ENCODE measurements around the gene KHDC1. TPM values are rescaled to one million over a fixed set of nuclear protein-coding genes. Genes with fewer than 3 reads are reported as not detected.
"Not testable (repeated sequence)": the region's sequence is repeated elsewhere in the genome, so short reads cannot be mapped to it uniquely, and the experiment has no call there.

KHDC1 gene
- total RNA-seq, 5 donors from 2014 or later (not counting 1 experiment from before 2014, with no cell fraction given), result 0.88 to 1.7 (median 1.3) TPM

DNA sequence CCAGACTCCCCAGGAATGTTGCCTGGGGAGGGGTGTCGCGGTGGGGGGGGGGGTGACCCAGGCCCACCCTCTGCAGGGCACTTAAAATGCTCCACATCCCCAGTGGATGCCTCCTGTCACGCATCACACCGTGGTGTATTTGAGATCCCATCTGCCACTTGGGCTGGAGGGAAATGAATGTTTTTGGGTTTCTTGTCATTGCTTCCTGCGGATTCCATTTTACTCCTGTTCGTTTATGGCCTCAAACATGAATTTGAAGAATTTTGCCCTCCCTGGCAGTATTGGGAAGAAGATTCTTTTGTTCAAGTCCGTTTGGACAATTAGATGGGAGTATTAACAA, 544 bp upstream of the KHDC1 start:
- WGBS (ENCODE audit: insufficient coverage), result no CpG with 5 or more reads among the region's 7 CpGs
- peaks cover 30 to 34% (median 31%) of the 10 kb centered on the region in 3 donors for H3K4me1 Mint-ChIP-seq
- POLR2A ChIA-PET, result no interaction called here
- peak overlapping the region; percentile 74 to 91 (median 90) for H3K4me3 Mint-ChIP-seq
- Histone ChIP-seq H3K9me3 (no peaks in the 10 kb centered on the region), H3K27me3 (replicated peaks in 1 of 2; ENCODE audit: control insufficient read depth in 2 of 2, extremely low read depth in 1 of 2, insufficient read depth in 2 of 2, low read length in 1 of 2) (no peaks in the 10 kb centered on the region), H3K36me3 (ENCODE audit: control insufficient read depth in 2 of 2, extremely low read depth in 1 of 2, insufficient read depth in 1 of 2, low read length in 1 of 2) (peaks cover 0 to 4% of the 10 kb centered on the region in 2 donors), H3K27ac (ENCODE audit: low read length) (peak overlapping the region; percentile 72), H3K4me1 (ENCODE audit: control insufficient read depth in 1 of 2, extremely low read depth in 1 of 2, insufficient read depth in 2 of 2, low read length in 2 of 2) (peaks cover 14 to 20% of the 10 kb centered on the region in 2 experiments), H3K4me3 (ENCODE audit: control insufficient read depth in 1 of 2, extremely low read depth in 1 of 2, low read length in 1 of 2) (peak overlapping the region; percentile 83 to 92)
- no peaks in the 10 kb centered on the region for H3K27me3 Mint-ChIP-seq
- peaks cover 14% of the 10 kb centered on the region for H3K36me3 Mint-ChIP-seq
- peak; percentile 6 to 18 (median 8) for ATAC-seq (replicated peaks in 1 of 4)
- H3K9me3 Mint-ChIP-seq, result no peaks in the 10 kb centered on the region
- peak overlapping the region; percentile 39 to 64 for H3K27ac Mint-ChIP-seq
- CTCF ChIA-PET, result no interaction called here
- DNase-seq, result no peak

DNA sequence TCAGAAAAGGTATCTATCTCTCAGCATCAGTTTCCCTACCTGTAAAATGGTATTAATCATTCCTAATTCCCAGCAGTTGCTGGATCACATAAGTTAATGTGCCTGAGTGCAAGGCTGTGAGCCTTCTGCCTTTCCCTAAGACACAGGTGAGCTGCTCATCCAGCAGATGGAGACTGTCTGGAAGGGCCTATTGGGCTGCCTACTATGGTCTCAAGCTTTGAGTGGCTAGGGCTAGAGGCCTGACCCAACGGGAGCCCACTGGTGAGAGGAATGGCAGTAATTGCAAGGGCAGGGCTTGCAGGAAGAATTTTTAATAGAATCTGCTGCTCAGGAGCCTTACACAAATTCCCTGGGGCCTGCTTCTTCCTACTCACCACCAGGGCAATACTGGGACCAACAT, 4.3 kb downstream of the KHDC1 start:
- no peak overlapping the region for H3K4me3 Mint-ChIP-seq
- H3K36me3 Mint-ChIP-seq, result no peaks in the 10 kb centered on the region
- no peaks in the 10 kb centered on the region for H3K9me3 Mint-ChIP-seq
- H3K4me1 ChIP-seq (ENCODE audit: control insufficient read depth in 1 of 2, extremely low read depth in 1 of 2, insufficient read depth in 2 of 2, low read length in 2 of 2), result peaks cover 9 to 10% of the 10 kb centered on the region in 2 experiments
- DNase-seq (no peak), ATAC-seq (replicated peaks in 1 of 4) (no peak)
- no peaks in the 10 kb centered on the region for H3K27me3 ChIP-seq (replicated peaks in 1 of 2; ENCODE audit: control insufficient read depth in 2 of 2, extremely low read depth in 1 of 2, insufficient read depth in 2 of 2, low read length in 1 of 2)
- ChIA-PET CTCF (no interaction called here), POLR2A (no interaction called here)
- no peaks in the 10 kb centered on the region for H3K36me3 ChIP-seq (ENCODE audit: control insufficient read depth in 2 of 2, extremely low read depth in 1 of 2, insufficient read depth in 1 of 2, low read length in 1 of 2)
- no CpG with 5 or more reads among the region's 1 CpG for WGBS (ENCODE audit: insufficient coverage)
- no peak overlapping the region for H3K27ac Mint-ChIP-seq
- no peak overlapping the region for H3K4me3 ChIP-seq (ENCODE audit: control insufficient read depth in 1 of 2, extremely low read depth in 1 of 2, low read length in 1 of 2)
- H3K27me3 Mint-ChIP-seq, result no peaks in the 10 kb centered on the region
- H3K27ac ChIP-seq (ENCODE audit: low read length), result no peak overlapping the region
- H3K4me1 Mint-ChIP-seq, result peaks cover 10 to 12% (median 10%) of the 10 kb centered on the region in 3 donors
- no peaks in the 10 kb centered on the region for H3K9me3 ChIP-seq

DNA sequence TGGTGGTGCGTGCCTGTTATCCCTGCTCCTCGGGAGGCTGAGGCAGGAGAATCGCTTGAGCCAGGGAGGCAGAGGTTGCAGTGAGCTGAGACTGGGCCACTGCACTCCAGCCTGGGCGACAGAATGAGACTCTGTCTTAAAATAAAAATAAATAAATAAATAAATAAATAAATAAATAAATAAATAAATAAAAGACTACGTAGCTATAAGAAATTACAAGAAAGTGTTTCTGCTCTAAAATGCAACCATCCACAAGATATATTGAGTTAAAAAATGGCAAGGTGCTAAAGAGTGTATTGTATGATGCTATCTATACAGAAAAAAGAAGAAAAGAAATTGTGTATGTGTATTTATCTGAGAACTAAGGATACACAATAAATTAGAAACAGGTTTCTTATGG, 8.7 kb downstream of the KHDC1 start:
- not testable (repeated sequence) for H3K36me3 Mint-ChIP-seq; H3K4me3 ChIP-seq (ENCODE audit: control insufficient read depth in 1 of 2, extremely low read depth in 1 of 2, low read length in 1 of 2); H3K27ac ChIP-seq (ENCODE audit: low read length); H3K4me3 Mint-ChIP-seq; H3K27me3 Mint-ChIP-seq; H3K9me3 Mint-ChIP-seq; H3K27ac Mint-ChIP-seq; ATAC-seq (replicated peaks in 1 of 4); H3K36me3 ChIP-seq (ENCODE audit: control insufficient read depth in 2 of 2, extremely low read depth in 1 of 2, insufficient read depth in 1 of 2, low read length in 1 of 2); H3K27me3 ChIP-seq (replicated peaks in 1 of 2; ENCODE audit: control insufficient read depth in 2 of 2, extremely low read depth in 1 of 2, insufficient read depth in 2 of 2, low read length in 1 of 2); H3K4me1 ChIP-seq (ENCODE audit: control insufficient read depth in 1 of 2, extremely low read depth in 1 of 2, insufficient read depth in 2 of 2, low read length in 2 of 2); H3K9me3 ChIP-seq; DNase-seq; H3K4me1 Mint-ChIP-seq
- 100% methylated on average over 2 of the region's 5 CpGs for WGBS (ENCODE audit: insufficient coverage)
- POLR2A ChIA-PET, result interaction anchor here (0.6 to 1.1 kb wide), 2 partner anchors 18 to 566 kb away, joined by 3 to 8 read pairs; no protein-coding TSS in a partner anchor
- CTCF ChIA-PET, result interaction anchor here (0.6 to 0.8 kb wide), 5 partner anchors 18 to 1950 kb away, joined by 3 to 8 read pairs (median 6); no protein-coding TSS in a partner anchor

DNA sequence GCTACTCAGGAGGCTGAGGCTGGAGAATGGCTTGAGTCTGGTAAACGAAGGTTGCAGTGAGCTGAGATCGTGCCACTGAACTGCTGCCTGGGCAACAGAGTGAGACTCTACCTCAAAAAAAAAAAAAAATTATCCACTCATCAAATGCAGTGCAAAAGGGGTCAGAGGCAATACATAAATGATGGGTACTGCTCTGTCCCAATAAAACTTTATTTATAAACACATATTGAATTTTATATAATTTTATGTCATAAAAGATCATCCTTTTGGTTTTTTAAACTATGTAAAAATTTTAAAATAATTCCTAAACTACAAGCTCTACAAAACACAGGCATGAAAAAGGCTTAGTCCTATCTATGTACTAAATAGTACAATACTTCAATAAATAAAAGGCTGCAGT, 10.3 kb downstream of the KHDC1 start:
- Histone ChIP-seq H3K9me3 (no peaks in the 10 kb centered on the region), H3K27me3 (replicated peaks in 1 of 2; ENCODE audit: control insufficient read depth in 2 of 2, extremely low read depth in 1 of 2, insufficient read depth in 2 of 2, low read length in 1 of 2) (peaks cover 0 to 3% of the 10 kb centered on the region in 2 experiments), H3K36me3 (ENCODE audit: control insufficient read depth in 2 of 2, extremely low read depth in 1 of 2, insufficient read depth in 1 of 2, low read length in 1 of 2) (no peaks in the 10 kb centered on the region), H3K27ac (ENCODE audit: low read length) (no peak overlapping the region), H3K4me3 (ENCODE audit: control insufficient read depth in 1 of 2, extremely low read depth in 1 of 2, low read length in 1 of 2) (no peak overlapping the region), H3K4me1 (ENCODE audit: control insufficient read depth in 1 of 2, extremely low read depth in 1 of 2, insufficient read depth in 2 of 2, low read length in 2 of 2) (no peaks in the 10 kb centered on the region)
- DNase-seq, result no peak
- no peak overlapping the region for H3K27ac Mint-ChIP-seq
- H3K36me3 Mint-ChIP-seq, result no peaks in the 10 kb centered on the region
- no CpG with 5 or more reads among the region's 2 CpGs for WGBS (ENCODE audit: insufficient coverage)
- no peaks in the 10 kb centered on the region for H3K4me1 Mint-ChIP-seq
- H3K9me3 Mint-ChIP-seq, result no peaks in the 10 kb centered on the region
- no peak for ATAC-seq (replicated peaks in 1 of 4)
- ChIA-PET CTCF (interaction anchor here in 1 of 2 donors (0.7 kb wide), 1 partner anchor 85 kb away, joined by 3 read pairs; no protein-coding TSS in a partner anchor), POLR2A (no interaction called here)
- no peak overlapping the region for H3K4me3 Mint-ChIP-seq
- peaks cover 0 to 3% of the 10 kb centered on the region in 2 donors for H3K27me3 Mint-ChIP-seq

DNA sequence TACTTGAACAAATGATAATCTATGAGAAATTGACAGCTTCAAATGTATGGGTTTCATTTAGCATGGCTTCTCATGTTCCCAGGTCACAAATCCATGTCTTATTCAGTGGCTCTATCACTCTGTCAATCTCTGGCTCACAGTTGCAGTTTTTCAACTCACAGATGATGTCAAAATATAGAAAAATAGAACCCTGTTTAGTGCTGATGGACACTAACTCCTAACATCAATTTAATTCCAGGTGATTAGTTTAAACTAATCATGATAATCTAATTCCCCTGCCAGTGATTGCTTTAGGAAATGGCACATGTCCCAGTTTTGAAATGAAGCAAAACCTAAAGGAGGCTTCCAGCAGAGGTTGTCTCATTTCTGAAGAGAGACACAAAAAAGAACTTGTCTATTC, 13.0 kb downstream of the KHDC1 start:
- ChIA-PET POLR2A (no interaction called here), CTCF (no interaction called here)
- Mint-ChIP-seq H3K9me3 (no peaks in the 10 kb centered on the region), H3K4me3 (no peak overlapping the region), H3K27ac (no peak overlapping the region), H3K4me1 (no peaks in the 10 kb centered on the region), H3K36me3 (no peaks in the 10 kb centered on the region), H3K27me3 (peaks cover 3 to 7% of the 10 kb centered on the region in 2 donors)
- Histone ChIP-seq H3K36me3 (ENCODE audit: control insufficient read depth in 2 of 2, extremely low read depth in 1 of 2, insufficient read depth in 1 of 2, low read length in 1 of 2) (no peaks in the 10 kb centered on the region), H3K9me3 (no peaks in the 10 kb centered on the region), H3K27ac (ENCODE audit: low read length) (no peak overlapping the region), H3K27me3 (replicated peaks in 1 of 2; ENCODE audit: control insufficient read depth in 2 of 2, extremely low read depth in 1 of 2, insufficient read depth in 2 of 2, low read length in 1 of 2) (peaks cover 0 to 10% of the 10 kb centered on the region in 2 experiments), H3K4me1 (ENCODE audit: control insufficient read depth in 1 of 2, extremely low read depth in 1 of 2, insufficient read depth in 2 of 2, low read length in 2 of 2) (no peaks in the 10 kb centered on the region), H3K4me3 (ENCODE audit: control insufficient read depth in 1 of 2, extremely low read depth in 1 of 2, low read length in 1 of 2) (no peak overlapping the region)
- DNase-seq (no peak), ATAC-seq (replicated peaks in 1 of 4) (no peak)

DNA sequence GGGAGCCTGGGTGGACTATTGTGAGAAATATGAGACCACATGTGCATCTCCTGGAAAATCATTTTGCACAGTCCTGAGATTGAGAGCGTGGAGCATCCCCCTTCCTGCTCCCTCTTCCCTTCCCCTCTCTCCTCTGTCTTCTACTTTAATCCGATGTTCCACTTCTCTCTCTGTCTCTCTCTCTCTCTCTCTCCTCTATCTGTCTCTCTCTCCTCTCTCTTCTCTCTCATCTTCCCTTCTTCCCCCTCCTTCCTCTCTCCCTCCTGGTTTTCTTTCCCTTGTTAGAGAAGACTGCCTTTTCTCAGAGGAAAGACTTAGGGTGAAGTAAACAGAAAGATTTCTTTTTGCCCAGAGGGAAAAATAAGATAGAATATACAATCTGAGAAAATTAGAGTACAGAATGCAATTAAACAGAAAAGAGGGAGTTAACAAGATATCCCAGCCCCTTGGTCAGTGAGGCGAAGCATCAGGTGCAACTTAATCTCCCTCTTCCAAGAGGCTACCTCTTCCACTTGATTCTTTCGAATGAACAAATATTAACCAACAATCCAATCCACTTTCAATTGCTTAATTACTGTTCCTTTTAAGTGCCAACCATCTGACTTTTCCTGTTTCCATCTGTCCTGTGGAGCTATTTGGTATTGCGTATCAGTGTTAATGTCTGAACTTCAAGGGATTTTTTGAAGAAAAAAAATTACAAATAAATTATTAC, 14.6 kb downstream of the KHDC1 start:
- CTCF ChIA-PET, result no interaction called here
- ATAC-seq (replicated peaks in 1 of 4) (no peak), DNase-seq (no peak)
- Mint-ChIP-seq H3K27ac (no peak overlapping the region), H3K36me3 (no peaks in the 10 kb centered on the region), H3K9me3 (no peaks in the 10 kb centered on the region), H3K4me1 (no peaks in the 10 kb centered on the region), H3K27me3 (peaks cover 7 to 8% of the 10 kb centered on the region in 2 donors), H3K4me3 (no peak overlapping the region)
- Histone ChIP-seq H3K4me1 (ENCODE audit: control insufficient read depth in 1 of 2, extremely low read depth in 1 of 2, insufficient read depth in 2 of 2, low read length in 2 of 2) (no peaks in the 10 kb centered on the region), H3K36me3 (ENCODE audit: control insufficient read depth in 2 of 2, extremely low read depth in 1 of 2, insufficient read depth in 1 of 2, low read length in 1 of 2) (no peaks in the 10 kb centered on the region), H3K4me3 (ENCODE audit: control insufficient read depth in 1 of 2, extremely low read depth in 1 of 2, low read length in 1 of 2) (no peak overlapping the region), H3K9me3 (no peaks in the 10 kb centered on the region), H3K27ac (ENCODE audit: low read length) (no peak overlapping the region), H3K27me3 (replicated peaks in 1 of 2; ENCODE audit: control insufficient read depth in 2 of 2, extremely low read depth in 1 of 2, insufficient read depth in 2 of 2, low read length in 1 of 2) (peaks cover 0 to 10% of the 10 kb centered on the region in 2 experiments)
- POLR2A ChIA-PET, result interaction anchor here in 1 of 2 donors (0.7 kb wide), 1 partner anchor 411 kb away, joined by 8 read pairs; no protein-coding TSS in a partner anchor
- 83% methylated on average over 2 of the region's 5 CpGs for WGBS (ENCODE audit: insufficient coverage)
